Measurements from ENCODE around the gene CCR9. TPM values are rescaled to one million over a fixed set of nuclear protein-coding genes. Genes with fewer than 3 reads are reported as not detected.
"Not testable (repeated sequence)": the region's sequence is repeated elsewhere in the genome, so short reads cannot be mapped to it uniquely, and the experiment has no call there.

The CCR9 gene
- total and polyA plus RNA-seq, 5 donors from 2014 or later, result 5.6 to 16.7 (median 11.3) TPM; not detected in 1

DNA sequence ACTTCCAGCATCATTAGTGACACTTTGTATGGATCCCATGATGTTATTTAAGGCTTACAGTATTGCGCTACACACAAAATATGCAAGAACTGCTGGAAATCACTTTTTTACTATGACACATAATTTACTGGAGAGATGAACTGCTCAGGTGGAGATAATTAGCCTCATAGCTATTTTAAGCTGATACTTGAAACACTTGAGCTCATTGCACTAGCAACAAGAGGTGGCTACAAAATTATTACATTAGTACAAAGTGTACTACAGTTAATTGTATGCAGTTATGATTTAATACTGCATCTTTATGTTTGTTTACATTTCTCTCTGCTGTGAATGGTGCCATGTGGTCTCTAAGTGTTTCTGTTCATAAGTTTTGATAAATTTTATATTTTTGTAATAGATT is 38.0 kb upstream of the CCR9 start:
- DNase-seq (no peak), ATAC-seq (ENCODE audit: low read depth in 2 of 2) (no peak)
- Histone ChIP-seq H3K4me1 (ENCODE audit: control insufficient read depth, insufficient read depth, low read length, poor library complexity, severe bottlenecking) (no peaks in the 10 kb centered on the region), H3K27me3 (ENCODE audit: control insufficient read depth, insufficient read depth, low read length) (peaks cover 25% of the 10 kb centered on the region), H3K27ac (ENCODE audit: insufficient read depth, low read length, poor library complexity, severe bottlenecking) (no peak overlapping the region), H3K36me3 (ENCODE audit: control insufficient read depth, insufficient read depth, low read length) (no peaks in the 10 kb centered on the region), H3K9me3 (ENCODE audit: control insufficient read depth in 2 of 2, low read length in 2 of 2) (no peaks in the 10 kb centered on the region), H3K4me3 (ENCODE audit: low read depth, low read length) (no peak overlapping the region)
- Mint-ChIP-seq H3K27ac (no peak overlapping the region), H3K4me3 (no peak overlapping the region), H3K27me3 (peaks cover 64% of the 10 kb centered on the region), H3K9me3 (peaks cover 0 to 3% (median 0%) of the 10 kb centered on the region in 7 donors), H3K36me3 (peaks cover 4% of the 10 kb centered on the region), H3K4me1 (peaks cover 5 to 15% (median 6%) of the 10 kb centered on the region in 4 donors)

DNA sequence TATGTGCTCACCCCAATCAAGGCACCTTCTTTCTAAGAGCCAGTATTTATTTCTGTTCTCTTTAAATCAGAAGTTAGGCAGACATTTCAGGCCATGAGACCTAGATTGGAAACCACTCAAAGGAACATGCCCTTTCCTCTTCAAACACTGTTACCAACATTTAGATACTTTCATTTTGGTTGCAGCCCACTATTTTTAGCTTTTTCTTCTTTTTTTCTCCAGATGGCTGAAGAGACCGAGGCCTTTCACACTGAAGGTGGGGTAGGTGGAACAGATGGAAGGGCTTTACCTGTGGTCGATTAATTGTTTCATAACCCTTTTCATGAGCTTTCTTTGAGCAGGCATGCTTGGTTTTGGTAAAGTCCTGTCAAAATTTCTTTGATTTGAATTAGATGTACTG is 33.5 kb upstream of the CCR9 start:
- H3K4me3 ChIP-seq (ENCODE audit: low read depth, low read length), result no peak overlapping the region
- ATAC-seq (ENCODE audit: low read depth in 2 of 2), result no peak
- Mint-ChIP-seq H3K27ac (no peak overlapping the region), H3K9me3 (peaks cover 0 to 3% (median 0%) of the 10 kb centered on the region in 7 donors), H3K4me3 (peak overlapping the region in 1 of 4 donors; percentile 46), H3K27me3 (peaks cover 62% of the 10 kb centered on the region), H3K36me3 (peaks cover 9% of the 10 kb centered on the region), H3K4me1 (peaks cover 7 to 27% (median 18%) of the 10 kb centered on the region in 4 donors)
- H3K27ac ChIP-seq (ENCODE audit: insufficient read depth, low read length, poor library complexity, severe bottlenecking), result no peak overlapping the region
- no peaks in the 10 kb centered on the region for H3K9me3 ChIP-seq (ENCODE audit: control insufficient read depth in 2 of 2, low read length in 2 of 2)
- peaks cover 26% of the 10 kb centered on the region for H3K27me3 ChIP-seq (ENCODE audit: control insufficient read depth, insufficient read depth, low read length)
- H3K4me1 ChIP-seq (ENCODE audit: control insufficient read depth, insufficient read depth, low read length, poor library complexity, severe bottlenecking), result no peaks in the 10 kb centered on the region
- H3K36me3 ChIP-seq (ENCODE audit: control insufficient read depth, insufficient read depth, low read length), result no peaks in the 10 kb centered on the region
- DNase-seq, result no peak

DNA sequence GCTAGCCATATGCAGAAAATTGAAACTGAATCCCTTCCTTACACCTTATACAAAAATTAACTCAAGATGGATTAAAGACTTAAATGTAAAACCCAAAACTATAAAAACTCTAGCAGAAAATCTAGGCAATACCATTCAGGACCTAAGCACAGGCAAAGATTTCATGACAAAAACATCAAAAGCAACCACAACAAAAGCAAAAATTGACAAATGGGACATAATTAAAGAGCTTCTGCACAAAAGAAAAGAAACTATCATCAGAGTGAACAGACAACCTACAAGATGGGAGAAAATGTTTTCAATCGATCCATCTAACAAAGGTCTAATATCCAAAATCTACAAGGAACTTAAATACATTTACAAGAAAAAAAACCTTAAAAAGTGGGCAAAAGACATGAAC is 30.0 kb upstream of the CCR9 start:
- H3K4me1 Mint-ChIP-seq, result peaks cover 17 to 41% (median 25%) of the 10 kb centered on the region in 4 donors
- not testable (repeated sequence) for H3K9me3 ChIP-seq (ENCODE audit: control insufficient read depth in 2 of 2, low read length in 2 of 2); H3K9me3 Mint-ChIP-seq; H3K36me3 ChIP-seq (ENCODE audit: control insufficient read depth, insufficient read depth, low read length); H3K27ac ChIP-seq (ENCODE audit: insufficient read depth, low read length, poor library complexity, severe bottlenecking); H3K36me3 Mint-ChIP-seq; H3K4me3 ChIP-seq (ENCODE audit: low read depth, low read length); H3K4me1 ChIP-seq (ENCODE audit: control insufficient read depth, insufficient read depth, low read length, poor library complexity, severe bottlenecking); ATAC-seq (ENCODE audit: low read depth in 2 of 2)
- H3K27me3 ChIP-seq (ENCODE audit: control insufficient read depth, insufficient read depth, low read length), result peaks cover 11% of the 10 kb centered on the region
- peak overlapping the region in 1 of 3 donors; percentile 1 for H3K27ac Mint-ChIP-seq
- H3K4me3 Mint-ChIP-seq, result peak overlapping the region in 2 of 4 donors; percentile 5 to 39
- DNase-seq, result peak in 1 of 3 donors; percentile 16
- peaks cover 56% of the 10 kb centered on the region for H3K27me3 Mint-ChIP-seq

DNA sequence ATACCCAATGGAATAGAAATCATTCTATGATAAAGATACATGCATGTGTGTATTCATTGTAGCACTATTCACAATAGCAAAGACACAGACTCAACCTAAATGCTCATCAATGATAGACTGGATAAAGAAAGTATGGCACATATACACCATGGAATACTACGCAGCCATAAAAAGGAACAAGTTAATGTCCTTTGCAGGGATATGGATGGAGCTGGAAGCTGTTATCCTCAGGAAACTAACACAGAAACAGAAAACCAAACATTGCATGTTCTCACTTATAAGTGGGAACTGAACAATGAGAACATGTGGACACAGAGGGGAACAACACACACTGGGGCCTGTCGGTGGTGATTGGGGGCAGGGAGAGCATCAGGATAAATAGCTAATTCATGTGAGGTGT is 29.3 kb upstream of the CCR9 start:
- H3K4me3 ChIP-seq (ENCODE audit: low read depth, low read length); H3K36me3 Mint-ChIP-seq; ATAC-seq (ENCODE audit: low read depth in 2 of 2); H3K27ac ChIP-seq (ENCODE audit: insufficient read depth, low read length, poor library complexity, severe bottlenecking); H3K9me3 Mint-ChIP-seq; H3K27ac Mint-ChIP-seq; H3K36me3 ChIP-seq (ENCODE audit: control insufficient read depth, insufficient read depth, low read length); H3K9me3 ChIP-seq (ENCODE audit: control insufficient read depth in 2 of 2, low read length in 2 of 2); DNase-seq; H3K4me1 ChIP-seq (ENCODE audit: control insufficient read depth, insufficient read depth, low read length, poor library complexity, severe bottlenecking): not testable (repeated sequence)
- H3K27me3 ChIP-seq (ENCODE audit: control insufficient read depth, insufficient read depth, low read length), result peaks cover 11% of the 10 kb centered on the region
- Mint-ChIP-seq H3K4me1 (peaks cover 13 to 43% (median 28%) of the 10 kb centered on the region in 4 donors), H3K27me3 (peaks cover 57% of the 10 kb centered on the region), H3K4me3 (peak overlapping the region in 1 of 4 donors; percentile 22)

DNA sequence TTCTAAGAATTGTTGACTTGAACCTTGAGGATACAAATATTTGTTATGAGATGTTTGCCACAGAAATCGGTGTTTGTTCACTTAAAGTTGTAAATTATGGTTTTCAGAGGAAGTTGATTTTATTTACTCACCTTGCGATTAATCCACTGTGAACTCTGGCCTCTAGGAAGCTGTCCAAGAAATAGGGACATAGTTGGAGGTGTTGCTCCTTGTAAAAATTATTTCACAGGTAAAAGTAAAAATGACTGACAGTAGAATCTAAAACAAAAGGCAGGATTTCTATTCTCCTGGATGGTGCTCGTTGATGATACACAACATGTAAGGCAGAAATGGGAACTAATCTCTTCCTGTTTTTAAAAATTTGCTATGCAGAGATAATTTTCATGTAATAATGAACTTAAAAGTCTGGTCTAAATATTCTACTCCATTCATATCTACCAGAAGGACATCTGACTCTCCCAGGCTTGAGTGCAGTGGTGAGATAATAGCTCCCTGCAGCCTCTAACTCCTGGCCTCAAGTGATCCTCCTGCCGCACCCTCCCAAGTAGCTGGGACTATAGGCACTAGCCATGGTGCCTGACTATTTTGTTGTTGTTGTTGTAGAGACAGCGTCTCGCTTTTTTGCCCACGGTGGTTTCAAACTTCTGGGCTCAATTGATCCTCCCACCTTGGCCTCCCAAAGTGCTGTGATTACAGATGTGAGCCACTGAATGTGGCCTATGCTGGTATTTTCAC is 27.4 kb upstream of the CCR9 start:
- Mint-ChIP-seq H3K27ac (no peak overlapping the region), H3K4me3 (peak overlapping the region in 1 of 4 donors; percentile 19), H3K9me3 (peaks cover 0 to 10% (median 5%) of the 10 kb centered on the region in 7 donors), H3K27me3 (peaks cover 57% of the 10 kb centered on the region), H3K36me3 (peaks cover 4% of the 10 kb centered on the region), H3K4me1 (peaks cover 10 to 35% (median 22%) of the 10 kb centered on the region in 4 donors)
- DNase-seq (no peak), ATAC-seq (ENCODE audit: low read depth in 2 of 2) (no peak)
- no peaks in the 10 kb centered on the region for H3K4me1 ChIP-seq (ENCODE audit: control insufficient read depth, insufficient read depth, low read length, poor library complexity, severe bottlenecking)
- no peak overlapping the region for H3K27ac ChIP-seq (ENCODE audit: insufficient read depth, low read length, poor library complexity, severe bottlenecking)
- no peaks in the 10 kb centered on the region for H3K36me3 ChIP-seq (ENCODE audit: control insufficient read depth, insufficient read depth, low read length)
- H3K4me3 ChIP-seq (ENCODE audit: low read depth, low read length), result no peak overlapping the region
- peaks cover 16% of the 10 kb centered on the region for H3K27me3 ChIP-seq (ENCODE audit: control insufficient read depth, insufficient read depth, low read length)
- H3K9me3 ChIP-seq (ENCODE audit: control insufficient read depth in 2 of 2, low read length in 2 of 2), result peaks cover 7 to 10% of the 10 kb centered on the region in 2 experiments

DNA sequence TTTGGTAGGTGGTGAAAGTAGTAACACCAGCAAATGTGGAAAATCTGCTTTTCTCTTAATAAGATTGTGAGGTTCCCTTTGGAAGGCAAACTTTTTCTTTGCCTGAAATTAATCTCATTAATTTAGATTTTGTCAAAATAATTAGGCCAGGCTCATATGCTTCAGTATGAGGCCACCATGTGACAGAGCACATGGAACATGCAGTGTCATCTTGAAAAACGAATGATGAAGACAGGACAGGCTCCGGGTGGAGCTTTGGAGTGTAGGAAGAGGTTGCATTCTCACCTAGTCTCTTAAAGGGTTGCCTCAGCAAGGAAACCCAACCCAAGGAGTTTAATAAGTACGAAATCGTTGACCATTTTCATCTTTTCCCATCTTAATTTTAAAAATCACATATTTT is 25.9 kb upstream of the CCR9 start:
- DNase-seq (no peak), ATAC-seq (ENCODE audit: low read depth in 2 of 2) (no peak)
- H3K27ac Mint-ChIP-seq, result no peak overlapping the region
- no peak overlapping the region for H3K4me3 Mint-ChIP-seq
- H3K27me3 ChIP-seq (ENCODE audit: control insufficient read depth, insufficient read depth, low read length), result peaks cover 16% of the 10 kb centered on the region
- peaks cover 55% of the 10 kb centered on the region for H3K27me3 Mint-ChIP-seq
- H3K4me1 ChIP-seq (ENCODE audit: control insufficient read depth, insufficient read depth, low read length, poor library complexity, severe bottlenecking), result no peaks in the 10 kb centered on the region
- no peak overlapping the region for H3K27ac ChIP-seq (ENCODE audit: insufficient read depth, low read length, poor library complexity, severe bottlenecking)
- peaks cover 7 to 11% of the 10 kb centered on the region in 2 experiments for H3K9me3 ChIP-seq (ENCODE audit: control insufficient read depth in 2 of 2, low read length in 2 of 2)
- peaks cover 0 to 10% (median 5%) of the 10 kb centered on the region in 7 donors for H3K9me3 Mint-ChIP-seq
- peaks cover 4% of the 10 kb centered on the region for H3K36me3 Mint-ChIP-seq
- peaks cover 10 to 40% (median 25%) of the 10 kb centered on the region in 4 donors for H3K4me1 Mint-ChIP-seq
- no peaks in the 10 kb centered on the region for H3K36me3 ChIP-seq (ENCODE audit: control insufficient read depth, insufficient read depth, low read length)
- no peak overlapping the region for H3K4me3 ChIP-seq (ENCODE audit: low read depth, low read length)

DNA sequence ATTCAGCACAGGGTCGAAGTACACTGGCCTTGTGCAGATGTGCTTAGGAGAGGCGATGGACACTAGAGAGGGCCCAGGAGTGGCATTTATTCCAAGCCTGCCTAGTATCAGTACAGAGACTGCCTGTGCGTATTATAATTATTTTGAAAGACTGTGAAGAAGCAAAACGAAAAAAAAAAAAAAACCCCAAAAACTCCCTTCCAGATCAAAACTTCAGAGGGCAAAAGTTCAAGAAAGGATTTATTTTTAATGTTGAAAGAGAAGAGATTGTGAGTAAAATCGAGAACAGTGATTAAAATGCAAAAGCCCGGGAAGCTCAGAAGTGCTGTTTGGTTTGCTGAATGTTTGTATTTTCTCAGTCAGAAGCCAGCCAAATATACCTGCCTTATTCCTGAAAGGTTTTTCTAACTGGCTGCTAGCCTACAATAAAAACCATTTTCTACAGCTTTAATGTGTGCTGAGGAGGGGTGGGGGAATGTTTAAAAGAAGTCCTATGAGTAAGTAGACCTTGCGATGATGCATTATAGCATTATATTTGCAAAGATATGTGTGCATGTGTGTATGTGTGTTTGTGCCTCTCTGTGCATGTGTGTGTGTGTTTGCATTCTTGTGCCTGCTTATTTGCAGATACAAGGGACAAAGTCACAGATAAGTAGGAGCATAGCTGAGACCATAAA is 25.2 kb upstream of the CCR9 start:
- H3K4me1 ChIP-seq (ENCODE audit: control insufficient read depth, insufficient read depth, low read length, poor library complexity, severe bottlenecking), result no peaks in the 10 kb centered on the region
- Mint-ChIP-seq H3K4me3 (no peak overlapping the region), H3K4me1 (peaks cover 10 to 35% (median 22%) of the 10 kb centered on the region in 4 donors), H3K9me3 (peaks cover 0 to 9% (median 5%) of the 10 kb centered on the region in 7 donors), H3K36me3 (peaks cover 4% of the 10 kb centered on the region), H3K27ac (peak overlapping the region in 1 of 3 donors; percentile 36), H3K27me3 (peaks cover 60% of the 10 kb centered on the region)
- peaks cover 7 to 11% of the 10 kb centered on the region in 2 experiments for H3K9me3 ChIP-seq (ENCODE audit: control insufficient read depth in 2 of 2, low read length in 2 of 2)
- H3K27ac ChIP-seq (ENCODE audit: insufficient read depth, low read length, poor library complexity, severe bottlenecking), result no peak overlapping the region
- H3K27me3 ChIP-seq (ENCODE audit: control insufficient read depth, insufficient read depth, low read length), result peaks cover 19% of the 10 kb centered on the region
- H3K36me3 ChIP-seq (ENCODE audit: control insufficient read depth, insufficient read depth, low read length), result no peaks in the 10 kb centered on the region
- ATAC-seq (ENCODE audit: low read depth in 2 of 2) (no peak), DNase-seq (peak in 1 of 3 donors; percentile 38)
- H3K4me3 ChIP-seq (ENCODE audit: low read depth, low read length), result no peak overlapping the region
